GM23248 (cell line): ENCODE data around the gene RLIM.

Source experiments
- EZH2 ChIP-seq: fragments of 200-600 bp; sonication (generic); IDR thresholded peaks from 2 replicates; pipeline ENCODE4 v1.6.1; 2018; ENCODE audit warnings: antibody characterized with exemption, mild to moderate bottlenecking; ENCODE audit not compliant: insufficient read depth, poor library complexity, severe bottlenecking
- EZH2phosphoT487 ChIP-seq: fragments of 200-600 bp; sonication (generic); IDR thresholded peaks from 2 replicates; pipeline ENCODE4 v1.6.1; 2018; ENCODE audit warnings: antibody characterized with exemption, moderate library complexity, mild to moderate bottlenecking, low read depth; ENCODE audit not compliant: insufficient read depth

GRCh38 chrX:74606799-74607198 lies 7.6 kb downstream of the RLIM start:
- TF ChIP-seq EZH2 (no peak), EZH2phosphoT487 (no peak)
